ENCODE results near the gene NOXO1. TPM values are rescaled to one million over a fixed set of nuclear protein-coding genes. Genes with fewer than 3 reads are reported as not detected.

NOXO1 gene
- total RNA-seq, 3 donors from 2014 or later, result 0.88 to 0.98 TPM; not detected in 1

GRCh38 chr16:1991588-1991947, 10.3 kb upstream of the NOXO1 start:
- peak overlapping the region in 1 of 2 donors; percentile 29 for H3K27ac ChIP-seq
- TF ChIP-seq POLR2A (IDR thresholded peaks at IDR 0.05), result no peak
- TF ChIP-seq POLR2AphosphoS5 (IDR thresholded peaks at IDR 0.05), result no peak
- TF ChIP-seq, protein P1, sequence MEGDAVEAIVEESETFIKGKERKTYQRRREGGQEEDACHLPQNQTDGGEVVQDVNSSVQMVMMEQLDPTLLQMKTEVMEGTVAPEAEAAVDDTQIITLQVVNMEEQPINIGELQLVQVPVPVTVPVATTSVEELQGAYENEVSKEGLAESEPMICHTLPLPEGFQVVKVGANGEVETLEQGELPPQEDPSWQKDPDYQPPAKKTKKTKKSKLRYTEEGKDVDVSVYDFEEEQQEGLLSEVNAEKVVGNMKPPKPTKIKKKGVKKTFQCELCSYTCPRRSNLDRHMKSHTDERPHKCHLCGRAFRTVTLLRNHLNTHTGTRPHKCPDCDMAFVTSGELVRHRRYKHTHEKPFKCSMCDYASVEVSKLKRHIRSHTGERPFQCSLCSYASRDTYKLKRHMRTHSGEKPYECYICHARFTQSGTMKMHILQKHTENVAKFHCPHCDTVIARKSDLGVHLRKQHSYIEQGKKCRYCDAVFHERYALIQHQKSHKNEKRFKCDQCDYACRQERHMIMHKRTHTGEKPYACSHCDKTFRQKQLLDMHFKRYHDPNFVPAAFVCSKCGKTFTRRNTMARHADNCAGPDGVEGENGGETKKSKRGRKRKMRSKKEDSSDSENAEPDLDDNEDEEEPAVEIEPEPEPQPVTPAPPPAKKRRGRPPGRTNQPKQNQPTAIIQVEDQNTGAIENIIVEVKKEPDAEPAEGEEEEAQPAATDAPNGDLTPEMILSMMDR (IDR thresholded peaks at IDR 0.05), result no peak
- DNase-seq (ENCODE audit: low spot score in 2 of 2), result no peak
- intact Hi-C loops (cut with DNase I; ENCODE audit: low total_unique reads), result no loop called here
- H3K36me3 ChIP-seq, result no peaks in the 10 kb centered on the region
- no peaks in the 10 kb centered on the region for H3K9me3 ChIP-seq
- peaks cover 5 to 25% of the 10 kb centered on the region in 2 donors for H3K27me3 ChIP-seq
- peaks cover 0 to 15% of the 10 kb centered on the region in 2 donors for H3K4me1 ChIP-seq
- peak overlapping the region; percentile 30 to 67 (median 48) for H3K4me3 ChIP-seq

DNA sequence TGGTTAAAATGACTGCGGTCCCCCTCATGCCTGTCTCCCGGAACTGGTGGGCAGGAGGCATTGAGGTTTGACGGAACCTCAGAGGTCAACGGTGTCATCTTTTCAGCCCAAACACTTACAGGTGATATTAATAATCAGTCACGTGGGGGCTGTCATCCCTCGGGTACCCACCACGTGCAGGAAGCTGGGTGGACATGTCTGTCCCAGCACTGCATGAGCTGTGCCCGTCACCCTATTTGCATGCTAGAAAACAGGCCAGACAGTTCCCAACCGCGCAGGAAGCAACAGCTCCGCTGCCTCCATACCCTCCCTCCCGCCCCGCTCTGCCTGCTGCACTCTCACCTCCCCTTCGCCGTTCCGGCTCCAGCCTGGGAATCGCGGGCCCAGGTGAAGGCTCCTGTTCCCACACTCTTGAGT, 9.9 kb upstream of the NOXO1 start:
- peaks cover 5 to 25% of the 10 kb centered on the region in 2 donors for H3K27me3 ChIP-seq
- peaks cover 0 to 15% of the 10 kb centered on the region in 2 donors for H3K4me1 ChIP-seq
- peak overlapping the region in 2 of 3 donors; percentile 48 to 67 for H3K4me3 ChIP-seq
- TF ChIP-seq POLR2A (IDR thresholded peaks at IDR 0.05) (no peak), POLR2AphosphoS5 (IDR thresholded peaks at IDR 0.05) (no peak)
- TF ChIP-seq, protein P1 (IDR thresholded peaks at IDR 0.05), result no peak
- no peaks in the 10 kb centered on the region for H3K9me3 ChIP-seq
- no peaks in the 10 kb centered on the region for H3K36me3 ChIP-seq
- intact Hi-C loops (cut with DNase I; ENCODE audit: low total_unique reads), result no loop called here
- H3K27ac ChIP-seq, result no peak overlapping the region
- no peak for DNase-seq (ENCODE audit: low spot score in 2 of 2)

DNA sequence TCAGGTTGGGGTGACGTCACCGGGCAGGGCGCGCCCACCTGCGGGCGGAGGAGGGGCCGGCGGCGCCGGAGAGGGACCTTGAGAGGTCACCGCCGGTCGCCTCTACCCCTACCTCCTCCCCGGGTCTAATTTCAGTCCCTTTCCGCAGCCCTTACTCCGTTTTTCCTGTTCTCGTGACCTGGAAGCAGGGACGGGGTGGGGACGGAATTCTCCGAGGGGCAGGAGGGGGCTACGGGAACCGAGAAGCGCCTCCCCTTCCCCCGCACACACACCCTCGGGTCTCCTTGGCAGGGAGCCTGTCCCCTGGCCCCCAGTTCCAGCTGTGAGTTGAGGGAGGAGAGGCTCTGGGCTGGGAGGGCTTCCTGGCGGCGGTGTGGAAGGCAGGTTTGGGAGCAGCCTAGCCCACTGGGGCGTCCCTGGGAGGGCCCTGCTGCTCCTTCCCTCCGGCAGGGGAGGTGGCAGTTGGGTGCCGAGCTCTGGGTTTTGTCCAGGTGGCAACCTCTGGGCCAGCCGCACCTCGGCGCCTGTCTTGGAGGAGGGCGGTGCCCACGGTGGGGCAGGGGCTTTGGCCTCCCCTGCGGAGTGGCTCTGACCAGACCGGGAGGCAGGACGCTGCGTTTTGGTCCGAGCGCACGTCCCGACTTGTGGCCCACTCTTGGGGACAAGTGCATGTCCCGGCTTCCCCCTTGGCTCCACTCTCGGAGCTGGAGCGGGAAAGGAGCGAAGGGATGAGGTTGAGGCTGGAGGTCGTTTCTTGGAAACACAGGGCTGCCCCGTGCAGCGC, 9.3 kb upstream of the NOXO1 start:
- no peaks in the 10 kb centered on the region for H3K36me3 ChIP-seq
- H3K9me3 ChIP-seq, result no peaks in the 10 kb centered on the region
- H3K4me1 ChIP-seq, result peaks cover 0 to 15% of the 10 kb centered on the region in 2 donors
- intact Hi-C loops (cut with DNase I; ENCODE audit: low total_unique reads), result no loop called here
- peaks cover 5 to 25% of the 10 kb centered on the region in 2 donors for H3K27me3 ChIP-seq
- no peak overlapping the region for H3K27ac ChIP-seq
- DNase-seq (ENCODE audit: low spot score in 2 of 2), result no peak
- TF ChIP-seq POLR2AphosphoS5 (IDR thresholded peaks at IDR 0.05) (no peak), POLR2A (IDR thresholded peaks at IDR 0.05) (no peak)
- TF ChIP-seq, protein P1 (IDR thresholded peaks at IDR 0.05), result no peak
- peak overlapping the region in 2 of 3 donors; percentile 39 to 67 for H3K4me3 ChIP-seq

DNA sequence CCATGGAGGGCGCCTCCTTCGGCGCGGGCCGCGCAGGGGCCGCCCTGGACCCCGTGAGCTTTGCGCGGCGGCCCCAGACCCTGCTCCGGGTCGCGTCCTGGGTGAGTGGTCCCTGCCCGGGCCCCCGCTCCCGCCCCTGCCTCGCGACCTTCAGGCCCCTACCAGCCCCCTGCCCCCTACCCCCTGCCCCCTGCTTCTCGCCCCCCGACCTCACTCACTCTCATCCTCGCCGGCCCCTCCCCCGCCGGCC, 8.8 kb upstream of the NOXO1 start:
- H3K4me1 ChIP-seq, result peaks cover 4 to 20% of the 10 kb centered on the region in 2 donors
- no peaks in the 10 kb centered on the region for H3K9me3 ChIP-seq
- intact Hi-C loops (cut with DNase I; ENCODE audit: low total_unique reads), result no loop called here
- H3K36me3 ChIP-seq, result no peaks in the 10 kb centered on the region
- H3K27ac ChIP-seq, result no peak overlapping the region
- TF ChIP-seq POLR2A (IDR thresholded peaks at IDR 0.05) (no peak), POLR2AphosphoS5 (IDR thresholded peaks at IDR 0.05) (no peak)
- TF ChIP-seq, protein P1 (IDR thresholded peaks at IDR 0.05), result no peak
- peak overlapping the region in 2 of 3 donors; percentile 39 to 67 for H3K4me3 ChIP-seq
- DNase-seq (ENCODE audit: low spot score in 2 of 2), result no peak
- H3K27me3 ChIP-seq, result peaks cover 5 to 25% of the 10 kb centered on the region in 2 donors

- peaks cover 5 to 25% of the 10 kb centered on the region in 2 donors for H3K27me3 ChIP-seq
- no peak within 1 kb of the TSS for H3K27ac ChIP-seq
- H3K36me3 ChIP-seq, result no peaks in the 10 kb centered on the region
- no peak for DNase-seq (ENCODE audit: low spot score in 2 of 2)
- H3K9me3 ChIP-seq, result no peaks in the 10 kb centered on the region
- H3K4me1 ChIP-seq, result peaks cover 9 to 22% of the 10 kb centered on the region in 2 donors
- intact Hi-C loops (cut with DNase I; ENCODE audit: low total_unique reads), result no loop called here
- TF ChIP-seq POLR2A (IDR thresholded peaks at IDR 0.05) (no peak), POLR2AphosphoS5 (IDR thresholded peaks at IDR 0.05) (no peak)
- TF ChIP-seq, protein P1 (IDR thresholded peaks at IDR 0.05), result no peak
- peak within 1 kb of the TSS in 2 of 3 donors; percentile 39 to 67 for H3K4me3 ChIP-seq
These were observed 8.2 kb upstream of the NOXO1 start, which contains the start of gene SYNGR3 for GRCh38 chr16:1989209-1990100. Gene SYNGR3, plus strand, starts transcription at chr16:1989970. Its CDS starts 133 bp downstream, at chr16:1990103.

Measured in breast epithelium (tissue), 4 donors.